ENCODE results near the gene CELSR3.

DNA sequence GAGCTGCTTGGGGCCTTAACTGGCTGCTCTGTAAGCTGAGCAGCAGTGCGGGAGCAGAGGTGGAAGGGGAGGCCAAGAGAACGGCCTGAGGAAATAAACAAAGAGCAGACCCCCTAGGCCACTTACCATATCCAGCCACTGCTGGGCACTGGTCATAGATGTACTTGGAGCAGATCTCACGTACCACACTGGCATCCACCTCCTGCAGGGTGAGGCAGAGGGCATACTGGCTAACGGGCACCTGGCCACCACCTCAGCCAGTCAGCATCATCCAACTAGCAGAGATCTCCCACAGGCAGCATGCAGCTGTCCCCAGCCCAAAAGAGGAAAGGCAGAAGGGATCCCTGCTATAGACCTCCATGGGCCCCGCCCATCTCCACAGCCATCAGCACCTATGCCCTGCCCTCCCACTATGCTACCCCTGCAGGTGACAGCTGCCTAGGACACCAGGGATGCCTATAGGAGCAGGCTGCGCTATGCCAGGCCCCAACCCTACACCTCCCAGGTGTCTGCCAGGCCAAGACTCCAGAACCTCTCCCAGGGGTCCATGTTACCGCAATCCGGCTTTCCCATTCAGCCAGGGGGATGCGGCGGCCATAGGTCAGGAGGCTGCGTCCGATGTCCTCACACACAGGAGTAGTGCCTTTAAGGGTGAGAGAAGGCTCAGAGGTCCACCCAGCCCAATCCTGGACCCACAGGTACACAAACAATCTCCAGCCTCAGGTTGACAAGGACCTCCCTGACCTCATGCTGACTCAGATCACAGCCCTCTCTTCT is 63.0 kb downstream of the CELSR3 start:
- TF ChIP-seq, protein P1, sequence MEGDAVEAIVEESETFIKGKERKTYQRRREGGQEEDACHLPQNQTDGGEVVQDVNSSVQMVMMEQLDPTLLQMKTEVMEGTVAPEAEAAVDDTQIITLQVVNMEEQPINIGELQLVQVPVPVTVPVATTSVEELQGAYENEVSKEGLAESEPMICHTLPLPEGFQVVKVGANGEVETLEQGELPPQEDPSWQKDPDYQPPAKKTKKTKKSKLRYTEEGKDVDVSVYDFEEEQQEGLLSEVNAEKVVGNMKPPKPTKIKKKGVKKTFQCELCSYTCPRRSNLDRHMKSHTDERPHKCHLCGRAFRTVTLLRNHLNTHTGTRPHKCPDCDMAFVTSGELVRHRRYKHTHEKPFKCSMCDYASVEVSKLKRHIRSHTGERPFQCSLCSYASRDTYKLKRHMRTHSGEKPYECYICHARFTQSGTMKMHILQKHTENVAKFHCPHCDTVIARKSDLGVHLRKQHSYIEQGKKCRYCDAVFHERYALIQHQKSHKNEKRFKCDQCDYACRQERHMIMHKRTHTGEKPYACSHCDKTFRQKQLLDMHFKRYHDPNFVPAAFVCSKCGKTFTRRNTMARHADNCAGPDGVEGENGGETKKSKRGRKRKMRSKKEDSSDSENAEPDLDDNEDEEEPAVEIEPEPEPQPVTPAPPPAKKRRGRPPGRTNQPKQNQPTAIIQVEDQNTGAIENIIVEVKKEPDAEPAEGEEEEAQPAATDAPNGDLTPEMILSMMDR (IDR thresholded peaks at IDR 0.05), result no peak
- TF ChIP-seq EP300 (IDR thresholded peaks at IDR 0.05), result no peak
